Skeletal muscle cell (primary cell): ENCODE results near the gene RTKN2.
"Not testable (repeated sequence)": the region's sequence is repeated elsewhere in the genome, so short reads cannot be mapped to it uniquely, and the experiment has no call there.

ENCODE experiments used
- DNase-seq: peaks from one replicate; pipeline ENCODE4 v3.0.0-alpha.2; 2010; ENCODE audit warnings: low read depth
- H3K4me3 ChIP-seq: 2 replicates; pipeline ENCODE4 v1.5.1; 2011; ENCODE audit warnings: low read depth, mild to moderate bottlenecking, control low read depth, low read length, moderate library complexity

The RTKN2 gene, protein sequence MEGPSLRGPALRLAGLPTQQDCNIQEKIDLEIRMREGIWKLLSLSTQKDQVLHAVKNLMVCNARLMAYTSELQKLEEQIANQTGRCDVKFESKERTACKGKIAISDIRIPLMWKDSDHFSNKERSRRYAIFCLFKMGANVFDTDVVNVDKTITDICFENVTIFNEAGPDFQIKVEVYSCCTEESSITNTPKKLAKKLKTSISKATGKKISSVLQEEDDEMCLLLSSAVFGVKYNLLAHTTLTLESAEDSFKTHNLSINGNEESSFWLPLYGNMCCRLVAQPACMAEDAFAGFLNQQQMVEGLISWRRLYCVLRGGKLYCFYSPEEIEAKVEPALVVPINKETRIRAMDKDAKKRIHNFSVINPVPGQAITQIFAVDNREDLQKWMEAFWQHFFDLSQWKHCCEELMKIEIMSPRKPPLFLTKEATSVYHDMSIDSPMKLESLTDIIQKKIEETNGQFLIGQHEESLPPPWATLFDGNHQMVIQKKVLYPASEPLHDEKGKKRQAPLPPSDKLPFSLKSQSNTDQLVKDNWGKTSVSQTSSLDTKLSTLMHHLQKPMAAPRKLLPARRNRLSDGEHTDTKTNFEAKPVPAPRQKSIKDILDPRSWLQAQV

DNA sequence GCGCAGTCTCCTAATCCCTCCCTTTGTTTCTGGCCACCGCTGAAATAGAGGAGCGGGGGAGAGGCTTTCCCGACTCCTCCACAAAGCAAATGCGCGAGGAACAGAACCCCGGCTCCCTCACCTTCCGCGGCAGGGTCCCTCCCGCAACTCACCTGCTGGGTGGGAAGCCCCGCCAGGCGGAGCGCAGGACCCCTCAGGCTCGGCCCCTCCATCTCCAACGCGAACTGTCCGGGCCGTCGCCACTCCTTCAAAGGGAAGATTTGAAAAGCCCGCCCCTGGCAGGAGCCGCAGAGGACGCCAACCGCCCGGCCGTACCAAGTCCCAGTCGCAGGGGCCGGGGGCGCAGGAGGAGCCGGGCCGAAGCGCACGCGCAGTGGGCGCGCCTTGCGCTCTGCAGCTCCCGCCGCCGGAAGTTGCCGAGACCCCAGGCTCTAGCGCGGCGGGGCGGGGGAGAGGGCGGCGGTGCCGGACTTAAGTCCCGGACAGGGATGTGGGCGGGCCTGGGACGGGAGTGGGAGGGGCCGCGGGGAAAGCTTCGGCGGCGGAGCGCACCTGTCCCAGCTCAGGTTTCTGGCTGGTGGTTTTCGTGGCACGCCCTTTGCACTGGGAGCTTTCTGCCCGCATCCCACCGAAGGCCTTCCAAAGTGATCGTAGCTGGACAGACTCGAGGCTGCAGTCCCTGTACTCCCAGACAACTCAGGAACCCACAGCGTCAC, at the start of gene RTKN2:
RTKN2 (minus strand) TSS at position 446 of the 716 bp plus-strand sequence; CDS start at position 212, 234 bp downstream.
- peak within 1 kb of the TSS; percentile 72 for H3K4me3 ChIP-seq
- peak; percentile 47 for DNase-seq

DNA sequence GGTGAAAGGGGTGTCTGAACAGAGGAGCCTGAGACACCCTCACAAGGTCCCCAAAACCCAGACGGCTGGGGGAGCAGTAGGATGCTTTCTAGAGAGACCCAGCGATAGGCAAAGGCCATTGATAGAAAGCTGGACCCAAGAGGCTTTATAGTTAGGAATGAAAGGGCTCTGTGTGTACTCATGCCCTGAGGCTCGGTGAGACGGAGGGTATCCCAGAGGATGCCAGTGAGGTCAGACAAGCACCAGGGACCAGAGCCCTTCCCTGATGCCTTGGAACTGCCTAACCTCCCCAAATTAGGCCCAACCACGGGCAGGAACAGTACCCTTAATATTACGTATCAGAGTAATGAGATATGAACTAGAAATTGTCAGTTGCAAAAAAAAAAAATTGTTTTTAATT, 48.6 kb upstream of the RTKN2 start:
- DNase-seq, result no peak
- H3K4me3 ChIP-seq, result no peak overlapping the region

DNA sequence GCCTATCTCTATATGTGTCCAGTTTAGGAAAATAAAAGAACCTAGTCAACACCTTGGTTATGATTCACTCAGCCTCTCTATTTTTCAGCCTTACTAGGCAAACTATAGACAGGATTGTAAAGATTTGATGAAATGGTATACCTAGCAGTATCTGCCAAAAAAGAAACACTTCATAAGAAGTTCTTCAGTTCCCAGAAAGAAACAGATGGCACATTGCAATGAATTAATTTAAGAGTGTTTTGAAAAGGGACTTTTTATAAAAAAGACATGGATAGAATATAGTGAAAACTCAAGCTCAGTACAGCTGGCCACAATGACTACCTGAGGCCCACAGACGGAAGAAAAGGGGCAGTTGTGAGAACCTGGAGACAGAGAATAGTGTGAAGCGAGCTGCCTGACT, 40.6 kb upstream of the RTKN2 start:
- H3K4me3 ChIP-seq, result no peak overlapping the region
- DNase-seq, result no peak

DNA sequence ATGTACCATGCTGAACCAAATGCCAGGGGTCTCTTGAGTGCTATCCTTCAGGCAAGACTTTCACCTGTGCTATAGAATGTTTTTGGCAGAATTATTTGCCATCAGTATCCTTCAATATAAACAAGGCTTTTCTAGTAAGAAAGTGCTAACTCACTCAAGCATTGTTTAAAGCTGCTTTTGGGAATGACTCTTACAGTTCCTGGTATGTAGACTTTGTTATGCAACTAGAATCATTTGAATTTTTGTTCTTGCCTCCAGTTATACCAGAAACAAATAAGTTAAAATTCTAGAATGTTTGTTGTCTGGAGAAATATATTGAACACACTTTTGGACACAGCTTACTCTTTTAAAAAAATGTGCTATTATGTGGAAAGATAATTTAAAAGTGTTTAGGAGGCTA, 39.5 kb upstream of the RTKN2 start:
- DNase-seq, result no peak

DNA sequence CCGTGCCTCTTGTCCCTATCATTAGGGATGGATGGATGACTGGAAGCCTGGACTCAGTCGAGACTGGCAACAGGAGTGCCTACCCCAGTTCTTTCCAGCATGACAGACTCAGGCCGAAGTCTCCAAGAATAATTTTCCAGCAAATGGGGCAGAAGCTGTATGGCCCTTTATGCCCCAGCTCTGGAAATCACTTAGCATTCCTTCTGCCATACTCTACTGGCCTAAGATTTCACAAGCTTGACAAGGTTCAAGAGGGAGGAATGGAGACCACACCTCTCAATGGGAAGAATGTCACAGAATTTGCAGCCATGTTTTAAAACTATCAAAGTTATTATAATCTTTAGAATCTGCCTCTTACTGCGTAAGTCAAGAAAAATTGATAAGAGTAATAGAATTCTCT, 39.0 kb upstream of the RTKN2 start:
- H3K4me3 ChIP-seq, result no peak overlapping the region
- DNase-seq, result no peak

More for the DNA sequence above, 39.5 kb upstream of the RTKN2 start:
- H3K4me3 ChIP-seq, result no peak overlapping the region

DNA sequence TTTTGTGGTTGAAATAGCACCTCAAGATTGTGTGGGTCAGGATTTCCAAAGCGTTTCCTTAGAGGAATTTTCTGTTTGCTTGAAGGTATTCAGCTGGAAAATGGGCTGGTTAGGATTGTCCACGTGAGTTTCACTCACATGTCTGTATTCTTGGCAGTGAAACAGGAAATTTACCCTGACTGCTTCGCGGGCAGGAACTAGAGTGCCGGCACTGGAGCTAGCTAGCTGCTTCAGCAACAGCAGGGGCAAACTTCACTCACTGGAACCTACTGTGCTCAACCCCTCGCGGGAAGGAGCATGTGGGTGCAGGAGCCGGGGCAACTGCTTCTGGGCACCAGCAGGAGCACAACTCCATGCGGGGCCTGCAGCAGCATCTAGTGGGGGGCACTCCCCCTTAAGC, 38.0 kb upstream of the RTKN2 start:
- no peak overlapping the region for H3K4me3 ChIP-seq
- no peak for DNase-seq

DNA sequence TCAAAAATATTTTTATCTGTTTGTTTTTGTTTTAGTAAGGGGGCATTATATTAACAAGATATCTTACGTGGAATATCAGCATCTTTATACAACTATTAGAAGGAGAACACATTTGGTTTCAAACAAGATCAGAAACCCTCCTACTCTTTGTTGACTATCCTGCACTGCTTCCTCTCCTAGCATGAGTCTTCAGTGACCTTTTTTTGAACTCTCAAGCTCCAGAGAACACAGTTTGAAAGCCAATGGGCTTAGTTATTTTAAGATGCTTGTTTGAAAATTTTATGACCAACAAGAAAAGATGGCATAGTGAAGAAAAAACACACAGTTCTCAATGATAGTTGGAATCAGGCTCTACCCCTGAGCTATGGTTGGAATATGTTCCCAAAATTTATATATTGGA, 37.2 kb upstream of the RTKN2 start:
- DNase-seq, result no peak
- H3K4me3 ChIP-seq, result no peak overlapping the region

DNA sequence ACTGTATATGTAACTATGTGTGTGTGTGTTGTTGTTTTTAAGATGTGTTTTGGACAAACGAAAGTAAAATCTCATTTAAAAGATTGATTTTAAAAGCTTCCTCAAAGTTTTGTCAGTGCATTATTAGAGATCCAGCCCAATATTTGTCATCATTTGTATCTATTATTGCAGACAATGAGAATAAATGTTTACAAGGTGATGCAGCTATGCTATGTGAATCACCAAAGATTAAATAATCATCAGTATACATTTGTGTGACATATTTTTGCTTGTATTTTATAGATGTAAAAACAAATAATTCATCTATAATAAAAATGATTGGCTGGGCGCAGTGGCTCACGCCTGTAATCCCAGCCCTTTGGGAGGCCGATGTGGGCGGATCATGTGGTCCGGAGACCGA, 35.3 kb upstream of the RTKN2 start:
- no peak for DNase-seq

DNA sequence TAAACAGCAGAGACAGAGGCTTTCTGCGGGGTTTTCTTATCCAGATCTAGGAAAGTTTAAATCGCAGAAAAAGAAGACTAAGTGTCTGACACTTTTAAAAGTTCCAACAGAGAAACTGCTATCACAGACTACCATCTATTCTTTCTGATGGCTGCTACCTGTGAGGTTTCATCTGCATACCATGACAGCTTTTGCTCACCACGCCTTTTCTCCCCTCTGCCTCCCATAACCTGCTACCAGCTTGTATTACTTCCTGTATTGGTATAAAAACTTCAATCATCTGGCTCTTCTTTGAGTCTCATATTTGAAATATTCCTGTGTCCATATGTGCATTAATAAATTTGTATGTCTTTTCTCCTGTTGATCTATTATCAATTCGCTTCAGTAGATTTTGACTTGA, 34.1 kb upstream of the RTKN2 start:
- H3K4me3 ChIP-seq, result no peak overlapping the region
- DNase-seq, result no peak

More for the DNA sequence above, 35.3 kb upstream of the RTKN2 start:
- no peak overlapping the region for H3K4me3 ChIP-seq

DNA sequence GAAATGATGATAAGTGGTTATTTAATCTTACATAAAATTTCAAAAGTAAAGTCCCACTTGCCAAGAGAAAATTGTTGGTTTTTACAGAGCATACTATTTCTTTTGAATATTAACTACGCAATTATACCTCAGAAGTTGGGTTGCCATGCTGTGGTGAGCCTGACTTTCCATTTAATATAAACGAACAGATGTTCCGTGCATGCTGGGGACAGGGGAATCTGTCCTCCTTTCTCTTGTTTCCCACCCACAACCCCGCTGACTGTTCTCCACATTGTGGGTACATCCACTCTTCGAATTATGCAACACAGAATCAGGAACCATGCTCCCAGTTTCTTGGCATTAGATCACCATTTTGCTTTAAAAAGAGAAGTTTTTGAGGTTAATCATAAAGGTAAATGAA, 29.2 kb upstream of the RTKN2 start:
- no peak overlapping the region for H3K4me3 ChIP-seq
- no peak for DNase-seq

DNA sequence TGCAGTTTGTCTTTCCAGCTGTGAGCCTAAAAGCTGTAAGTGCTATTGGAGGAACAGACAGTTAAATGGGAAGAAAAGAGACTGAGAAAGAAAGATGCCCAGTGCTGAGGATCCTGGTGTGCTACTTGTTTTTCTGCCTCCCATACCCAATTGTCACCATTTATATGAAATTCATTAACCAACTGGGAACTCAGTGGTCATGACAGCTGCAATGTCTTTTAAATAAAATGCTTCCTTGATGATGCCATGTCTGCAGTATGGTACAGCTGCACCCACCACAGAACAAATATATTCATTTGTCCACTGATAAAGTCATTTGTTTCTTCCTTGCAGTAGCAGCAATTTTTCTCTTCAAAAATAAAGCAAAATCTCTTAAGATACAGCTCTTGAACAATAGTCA, 15.6 kb upstream of the RTKN2 start:
- no peak overlapping the region for H3K4me3 ChIP-seq
- DNase-seq, result no peak

DNA sequence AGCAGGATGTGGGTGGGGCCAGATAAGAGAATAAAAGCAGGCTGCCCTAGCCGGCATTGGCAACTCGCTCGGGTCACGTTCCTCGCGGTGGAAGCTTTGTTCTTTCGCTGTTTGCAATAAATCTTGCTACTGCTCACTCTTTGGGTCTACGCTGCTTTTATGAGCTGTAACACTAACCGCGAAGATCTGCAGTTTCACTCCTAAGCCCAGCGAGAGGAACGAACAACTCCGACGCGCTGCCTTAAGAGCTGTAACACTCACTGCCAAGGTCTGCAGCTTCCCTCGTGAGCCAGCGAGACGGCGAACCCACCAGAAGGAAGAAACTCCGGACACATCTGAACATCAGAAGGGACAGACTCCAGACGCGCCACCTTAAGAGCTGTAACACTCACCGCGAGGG, 12.7 kb upstream of the RTKN2 start:
- not testable (repeated sequence) for DNase-seq, H3K4me3 ChIP-seq

DNA sequence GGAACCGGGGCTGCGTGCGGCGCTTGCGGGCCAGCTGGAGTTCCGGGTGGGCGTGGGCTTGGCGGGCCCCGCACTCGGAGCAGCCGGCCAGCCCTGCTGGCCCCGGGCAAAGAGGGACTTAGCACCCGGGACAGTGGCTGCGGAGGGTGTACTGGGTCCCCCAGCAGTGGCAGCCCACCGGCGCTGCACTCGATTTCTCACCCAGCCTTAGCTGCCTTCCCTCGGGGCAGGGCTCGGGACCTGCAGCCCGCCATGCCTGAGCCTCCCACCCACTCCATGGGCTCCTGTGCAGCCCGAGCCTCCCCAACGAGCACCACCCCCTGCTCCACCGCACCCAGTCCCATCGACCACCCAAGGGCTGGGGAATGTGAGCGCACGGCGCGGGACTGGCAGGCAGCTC, 11.7 kb upstream of the RTKN2 start:
- not testable (repeated sequence) for DNase-seq, H3K4me3 ChIP-seq

DNA sequence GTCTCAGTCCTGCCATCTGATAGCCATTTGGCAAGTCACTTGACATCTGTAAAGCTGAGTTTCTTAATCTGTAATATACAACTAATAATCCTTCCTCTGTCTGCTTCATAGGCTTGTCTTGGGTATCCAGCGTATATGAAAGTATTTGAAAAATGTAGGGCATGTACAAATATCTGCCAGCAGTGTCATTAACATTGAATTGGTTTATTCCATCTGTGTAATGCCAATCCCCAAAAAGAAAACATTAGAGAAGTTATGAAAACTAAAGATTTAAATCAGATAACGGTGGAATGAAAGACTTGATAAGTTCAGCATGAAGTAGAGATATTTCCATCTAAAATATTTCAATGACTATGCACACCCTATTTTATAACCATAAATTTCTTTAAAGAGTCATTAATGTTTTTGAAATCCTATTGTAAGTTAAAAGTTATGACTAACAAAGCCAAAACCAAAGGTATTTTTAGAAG, 9.8 kb upstream of the RTKN2 start:
- no peak for DNase-seq
- no peak overlapping the region for H3K4me3 ChIP-seq

DNA sequence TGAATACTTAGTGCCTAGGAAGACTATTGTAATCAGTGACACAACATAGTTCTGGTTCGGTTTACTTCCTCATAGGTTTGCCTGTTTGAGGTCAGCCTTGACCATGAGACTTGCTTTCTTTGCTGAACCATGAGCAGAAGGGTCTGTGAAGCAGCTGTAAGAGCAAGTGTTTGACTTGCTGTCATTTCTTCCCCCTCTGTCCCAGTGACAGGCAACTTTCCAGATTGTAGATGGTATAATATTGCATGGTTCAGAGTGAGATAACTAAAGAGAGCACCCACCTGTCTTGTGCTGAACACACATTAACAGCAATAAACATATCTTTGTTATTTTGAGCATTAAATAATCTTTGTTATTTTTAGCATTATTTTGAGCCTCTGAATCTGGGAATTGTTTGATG, 9.3 kb upstream of the RTKN2 start:
- H3K4me3 ChIP-seq, result no peak overlapping the region
- no peak for DNase-seq

DNA sequence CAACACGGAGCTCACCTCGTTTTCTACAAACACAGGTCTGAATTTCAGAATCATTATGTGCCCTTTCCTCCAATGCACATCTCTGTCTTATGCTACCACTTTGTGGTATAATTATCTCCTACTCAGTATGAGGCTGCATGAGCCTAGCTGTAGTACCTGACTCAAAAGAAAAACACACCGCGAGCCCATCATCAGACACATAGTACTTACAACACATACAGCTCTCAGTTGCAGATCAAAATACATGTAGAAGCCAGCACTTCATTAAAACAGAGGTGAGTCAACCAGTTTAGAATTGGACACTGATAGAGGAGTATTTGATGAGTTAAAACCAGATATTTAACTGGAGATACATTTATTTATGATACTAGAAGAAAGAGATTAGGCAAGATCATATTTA, 1.4 kb upstream of the RTKN2 start:
- H3K4me3 ChIP-seq, result no peak overlapping the region
- no peak for DNase-seq

DNA sequence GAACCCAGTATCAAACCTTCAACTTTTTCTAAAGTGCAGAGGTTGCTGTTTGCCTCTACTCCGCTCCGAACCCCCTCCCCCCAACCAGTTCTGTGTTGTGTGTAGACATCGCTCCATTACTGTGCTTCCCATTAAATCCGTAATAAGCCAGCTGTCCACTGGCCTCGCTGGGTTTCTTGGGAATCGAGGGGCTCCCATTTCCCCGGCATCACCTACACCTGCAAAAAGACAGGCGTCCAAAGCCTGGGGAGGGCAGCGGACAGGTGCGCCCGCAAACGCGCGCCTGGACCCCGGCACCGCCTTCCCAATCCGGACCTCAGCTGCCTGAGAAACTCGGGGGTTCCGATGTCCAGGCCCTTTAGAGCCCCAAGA, 631 bp downstream of the RTKN2 start:
- no peak for DNase-seq
- H3K4me3 ChIP-seq, result peak overlapping the region; percentile 72

DNA sequence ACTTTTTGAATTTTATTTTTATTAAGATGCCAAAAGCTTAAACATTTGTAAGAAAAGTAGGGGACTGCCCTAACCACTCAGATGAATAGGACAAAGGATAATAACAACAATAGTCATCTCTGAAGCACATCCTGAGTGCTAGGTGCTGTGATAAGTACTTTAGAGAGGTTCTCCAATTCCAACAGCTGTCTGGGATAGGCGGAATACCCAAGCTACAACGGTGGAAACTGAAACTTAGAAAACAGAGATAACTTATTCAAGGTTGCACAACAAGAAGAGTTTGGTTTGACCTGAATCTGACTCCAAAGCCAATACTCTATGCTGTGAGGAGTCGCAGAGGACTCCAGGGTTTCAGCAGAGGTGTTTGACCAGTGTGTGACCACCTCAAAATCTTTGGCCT, 2.0 kb downstream of the RTKN2 start:
- no peak for DNase-seq

DNA sequence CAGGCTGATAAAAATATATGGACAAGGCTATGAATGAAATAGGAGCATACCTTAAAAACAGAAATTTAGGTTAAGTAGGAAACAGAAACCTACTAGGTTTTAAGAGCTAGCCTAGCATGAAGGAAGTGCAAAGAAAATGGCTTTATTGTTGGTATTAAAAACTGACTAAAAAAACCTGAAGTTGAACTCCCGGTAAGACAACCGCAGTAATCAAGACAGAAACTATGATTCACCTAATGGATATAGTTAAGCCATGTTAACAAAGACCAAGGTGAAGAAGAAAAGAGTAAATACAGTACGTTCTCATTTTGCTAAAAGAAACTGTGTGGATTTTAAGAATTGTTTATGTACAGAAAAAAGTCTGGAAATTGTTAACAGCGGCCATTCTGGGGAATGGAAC, 2.5 kb downstream of the RTKN2 start:
- no peak overlapping the region for H3K4me3 ChIP-seq
- no peak for DNase-seq

More for the DNA sequence above, 2.0 kb downstream of the RTKN2 start:
- H3K4me3 ChIP-seq, result no peak overlapping the region

DNA sequence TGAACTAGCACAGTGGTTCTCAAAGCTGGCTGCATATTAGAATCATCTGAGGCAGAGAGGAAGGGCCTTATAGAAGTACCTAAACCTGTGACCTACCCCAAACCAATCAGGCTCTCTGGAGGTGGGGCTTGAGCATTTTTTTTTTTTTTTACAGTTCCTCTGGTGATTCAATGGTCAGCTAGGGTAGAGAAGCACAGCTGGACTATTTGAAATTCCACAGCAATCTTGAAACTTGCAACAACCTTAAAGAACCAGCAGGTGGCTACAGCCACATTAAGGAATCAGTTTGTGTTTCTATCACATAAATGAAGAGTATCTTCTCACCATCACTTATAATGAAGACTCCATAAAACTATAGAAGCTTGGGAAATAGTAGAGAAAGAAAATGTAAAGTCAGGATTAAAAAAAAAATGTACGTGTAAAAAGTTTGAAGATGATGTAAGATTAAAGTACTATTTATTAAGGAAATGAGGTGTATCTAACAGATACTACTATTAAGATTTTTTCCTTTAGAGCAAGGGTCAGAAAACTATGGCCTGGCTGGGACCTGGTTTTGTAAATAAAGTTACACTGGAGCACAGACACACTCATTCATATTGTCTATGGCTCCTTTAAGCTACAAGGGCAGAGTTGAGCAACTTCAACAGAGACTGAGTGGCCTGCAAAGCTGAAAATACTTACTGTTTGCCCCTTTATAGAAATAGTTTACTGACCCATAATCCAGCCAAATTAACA, 3.8 kb downstream of the RTKN2 start:
- peak; percentile 60 for DNase-seq
- H3K4me3 ChIP-seq, result no peak overlapping the region
